Measurements from ENCODE around the gene FGF12.
"Not testable (repeated sequence)": the region's sequence is repeated elsewhere in the genome, so short reads cannot be mapped to it uniquely, and the experiment has no call there.

Gene FGF12

GRCh38 chr3:192718156-192718555, 9.2 kb downstream of the FGF12 start:
- no peak overlapping the region for H3K4me3 ChIP-seq (replicated peaks; ENCODE audit: low read depth, low read length)
- no peak for DNase-seq (ENCODE audit: extremely low read depth, low read depth)
- TF ChIP-seq CTCF (IDR thresholded peaks at IDR 0.05; ENCODE audit: low read depth, low read length, missing control alignments), result no peak

- no peak for DNase-seq (ENCODE audit: extremely low read depth, low read depth)
- H3K4me3 ChIP-seq (replicated peaks; ENCODE audit: low read depth, low read length), result no peak overlapping the region
- TF ChIP-seq CTCF (IDR thresholded peaks at IDR 0.05; ENCODE audit: low read depth, low read length, missing control alignments), result no peak
These were observed 12.2 kb downstream of the FGF12 start for GRCh38 chr3:192715126-192715525.

- H3K4me3 ChIP-seq (replicated peaks; ENCODE audit: low read depth, low read length); DNase-seq (ENCODE audit: extremely low read depth, low read depth): not testable (repeated sequence)
These were observed 16.2 kb downstream of the FGF12 start for GRCh38 chr3:192711126-192711525.

GRCh38 chr3:192710366-192710765, 17.0 kb downstream of the FGF12 start:
- no peak for TF ChIP-seq CTCF (IDR thresholded peaks at IDR 0.05; ENCODE audit: low read depth, low read length, missing control alignments)

GRCh38 chr3:192706272-192706671, 21.1 kb downstream of the FGF12 start:
- no peak for DNase-seq (ENCODE audit: extremely low read depth, low read depth)
- no peak for TF ChIP-seq CTCF (IDR thresholded peaks at IDR 0.05; ENCODE audit: low read depth, low read length, missing control alignments)
- H3K4me3 ChIP-seq (replicated peaks; ENCODE audit: low read depth, low read length), result no peak overlapping the region

More at GRCh38 chr3:192710366-192710765, 17.0 kb downstream of the FGF12 start:
- no peak for DNase-seq (ENCODE audit: extremely low read depth, low read depth)
- H3K4me3 ChIP-seq (replicated peaks; ENCODE audit: low read depth, low read length), result no peak overlapping the region

- no peak overlapping the region for H3K4me3 ChIP-seq (replicated peaks; ENCODE audit: low read depth, low read length)
- no peak for TF ChIP-seq CTCF (IDR thresholded peaks at IDR 0.05; ENCODE audit: low read depth, low read length, missing control alignments)
- DNase-seq (ENCODE audit: extremely low read depth, low read depth), result no peak
These were observed 26.5 kb downstream of the FGF12 start for GRCh38 chr3:192700885-192701284.

GRCh38 chr3:192696943-192697587, 30.3 kb downstream of the FGF12 start:
- TF ChIP-seq CTCF (IDR thresholded peaks at IDR 0.05; ENCODE audit: low read depth, low read length, missing control alignments), result no peak
- no peak for DNase-seq (ENCODE audit: extremely low read depth, low read depth)

More at GRCh38 chr3:192696943-192697587, 30.3 kb downstream of the FGF12 start:
- H3K4me3 ChIP-seq (replicated peaks; ENCODE audit: low read depth, low read length), result no peak overlapping the region
